Measurements from ENCODE around the gene ENAH.

The ENAH gene

GRCh38 chr1:225612287-225612686 lies 40.6 kb downstream of the ENAH start:
- TF ChIP-seq, protein P1, sequence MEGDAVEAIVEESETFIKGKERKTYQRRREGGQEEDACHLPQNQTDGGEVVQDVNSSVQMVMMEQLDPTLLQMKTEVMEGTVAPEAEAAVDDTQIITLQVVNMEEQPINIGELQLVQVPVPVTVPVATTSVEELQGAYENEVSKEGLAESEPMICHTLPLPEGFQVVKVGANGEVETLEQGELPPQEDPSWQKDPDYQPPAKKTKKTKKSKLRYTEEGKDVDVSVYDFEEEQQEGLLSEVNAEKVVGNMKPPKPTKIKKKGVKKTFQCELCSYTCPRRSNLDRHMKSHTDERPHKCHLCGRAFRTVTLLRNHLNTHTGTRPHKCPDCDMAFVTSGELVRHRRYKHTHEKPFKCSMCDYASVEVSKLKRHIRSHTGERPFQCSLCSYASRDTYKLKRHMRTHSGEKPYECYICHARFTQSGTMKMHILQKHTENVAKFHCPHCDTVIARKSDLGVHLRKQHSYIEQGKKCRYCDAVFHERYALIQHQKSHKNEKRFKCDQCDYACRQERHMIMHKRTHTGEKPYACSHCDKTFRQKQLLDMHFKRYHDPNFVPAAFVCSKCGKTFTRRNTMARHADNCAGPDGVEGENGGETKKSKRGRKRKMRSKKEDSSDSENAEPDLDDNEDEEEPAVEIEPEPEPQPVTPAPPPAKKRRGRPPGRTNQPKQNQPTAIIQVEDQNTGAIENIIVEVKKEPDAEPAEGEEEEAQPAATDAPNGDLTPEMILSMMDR (IDR thresholded peaks at IDR 0.05; ENCODE audit: control insufficient read depth, extremely low read depth, insufficient read depth): no peak
- no peak for DNase-seq (ENCODE audit: low read depth)
- H3K4me3 ChIP-seq (ENCODE audit: low read depth, low read length): no peak overlapping the region

- TF ChIP-seq, protein P1 (IDR thresholded peaks at IDR 0.05; ENCODE audit: control insufficient read depth, extremely low read depth, insufficient read depth): 0 out of 2 replicates have a peak, but pooled peaks have one; percentile 0
- no peak overlapping the region for H3K4me3 ChIP-seq (ENCODE audit: low read depth, low read length)
- DNase-seq (ENCODE audit: low read depth): no peak
These were observed 41.2 kb downstream of the ENAH start for GRCh38 chr1:225611537-225612223.

DNA sequence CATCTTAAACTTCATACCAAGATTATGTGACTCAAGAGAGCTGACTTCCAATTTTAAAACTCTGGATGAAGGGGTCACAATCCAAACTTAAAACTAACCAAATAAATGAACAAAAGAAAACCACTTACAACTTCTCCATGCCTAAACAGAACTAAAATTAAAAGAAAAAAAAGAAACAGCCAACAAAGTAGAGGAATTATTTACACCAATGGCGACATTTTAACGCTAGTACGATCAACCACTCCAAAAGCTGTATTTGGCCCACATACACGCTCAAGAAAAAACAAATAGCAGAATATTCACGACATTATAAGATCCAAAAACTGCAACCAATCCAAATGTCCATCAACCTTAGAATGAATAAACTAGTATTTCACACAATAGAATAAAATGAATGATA lies 42.4 kb downstream of the ENAH start:
- TF ChIP-seq, protein P1 (IDR thresholded peaks at IDR 0.05; ENCODE audit: control insufficient read depth, extremely low read depth, insufficient read depth): no peak
- H3K4me3 ChIP-seq (ENCODE audit: low read depth, low read length): no peak overlapping the region
- no peak for DNase-seq (ENCODE audit: low read depth)

- no peak overlapping the region for H3K4me3 ChIP-seq (ENCODE audit: low read depth, low read length)
- DNase-seq (ENCODE audit: low read depth): no peak
- TF ChIP-seq, protein P1 (IDR thresholded peaks at IDR 0.05; ENCODE audit: control insufficient read depth, extremely low read depth, insufficient read depth): no peak
These were observed 44.7 kb downstream of the ENAH start for GRCh38 chr1:225608014-225608796.

GRCh38 chr1:225607355-225607754 lies 45.6 kb downstream of the ENAH start:
- no peak overlapping the region for H3K4me3 ChIP-seq (ENCODE audit: low read depth, low read length)
- TF ChIP-seq, protein P1 (IDR thresholded peaks at IDR 0.05; ENCODE audit: control insufficient read depth, extremely low read depth, insufficient read depth): no peak
- DNase-seq (ENCODE audit: low read depth): no peak

GRCh38 chr1:225603538-225604354 lies 49.2 kb downstream of the ENAH start:
- DNase-seq (ENCODE audit: low read depth): peak; percentile 23
- TF ChIP-seq, protein P1 (IDR thresholded peaks at IDR 0.05; ENCODE audit: control insufficient read depth, extremely low read depth, insufficient read depth): no peak
- H3K4me3 ChIP-seq (ENCODE audit: low read depth, low read length): peak overlapping the region; percentile 27; the same call in 1 of the 2 replicates

Measured in LNCaP clone FGC (cell line).